Endothelial cell of umbilical vein (primary cell): ENCODE measurements around the gene BACH2. TPM values are rescaled to one million over a fixed set of nuclear protein-coding genes. Genes with fewer than 3 reads are reported as not detected.

Experiments used
- BruUV-seq: library from RNA; stranded (reverse); fragments of 400-500 nt; replicated peaks from 2 replicates; lab custom pipeline; 2021; lab: Mats Ljungman, UMichigan
- CTCF ChIA-PET: fragments of 300-600, 350-600 bp; sonication (Branson Sonifier 250); formaldehyde crosslinking; loops from one replicate; lab custom pipeline; 2021; ENCODE audit warnings: antibody characterized with exemption, inconsistent platforms; lab: Charles Lee
- POLR2A ChIA-PET: fragments of 300-600, 350-600 bp; sonication (Branson Sonifier 250); formaldehyde crosslinking; loops from one replicate; lab custom pipeline; 2021; ENCODE audit warnings: antibody characterized with exemption, inconsistent platforms; lab: Charles Lee
- DNase-seq: peaks from one replicate; pipeline ENCODE4 v3.0.0-alpha.2; 2011; ENCODE audit warnings: low read depth, low spot score
- FAIRE-seq: peaks from 2 replicates; lab custom pipeline; 2011; peaks lifted over from hg19 to GRCh38; lab: Jason Lieb, UNC
- H2AFZ ChIP-seq: 2 replicates; pipeline ENCODE4 v1.6.0; 2012; ENCODE audit warnings: low read depth, low read length, control low read depth, inconsistent platforms
- H3K27ac ChIP-seq: 2 replicates; pipeline ENCODE4 v1.5.1; 2011; ENCODE audit warnings: low read depth, mild to moderate bottlenecking, control low read depth, low read length, moderate library complexity; ENCODE audit not compliant: insufficient read depth
- H3K27me3 ChIP-seq, 2 experiments: 2 replicates each; pipeline versions ENCODE4 v1.6.0 to v1.6.1; 2011; ENCODE audit warnings: low read length in 2 of 2, mixed read lengths in 1 of 2; ENCODE audit not compliant: control insufficient read depth in 2 of 2, insufficient read depth in 2 of 2
- H3K36me3 ChIP-seq, 2 experiments: 2 replicates in 1 of 2; 3 replicates in 1 of 2; pipeline ENCODE4 v1.5.1; 2011; ENCODE audit warnings: low read length in 2 of 2, mild to moderate bottlenecking in 1 of 2, moderate library complexity in 1 of 2; ENCODE audit not compliant: control insufficient read depth in 2 of 2, insufficient read depth in 2 of 2; ENCODE audit errors: extremely low read depth in 1 of 2
- H3K4me1 ChIP-seq: 3 replicates; pipeline ENCODE4 v1.5.1; 2011; ENCODE audit warnings: mild to moderate bottlenecking, low read length; ENCODE audit not compliant: control insufficient read depth, insufficient read depth; ENCODE audit errors: extremely low read depth
- H3K4me2 ChIP-seq: 2 replicates; pipeline ENCODE4 v1.6.1; 2011; ENCODE audit warnings: low read length, control low read depth, mixed read lengths; ENCODE audit not compliant: insufficient read depth
- H3K4me3 ChIP-seq, 3 experiments: fragments of 200-600 bp in 1 of 3; sonication (generic), shearing (Covaris generic) in 1 of 3; replicated peaks in 1 of 3; 2 replicates each; pipeline ENCODE4 v1.5.1; 2011 to 2016; ENCODE audit warnings: control low read depth in 3 of 3, low read length in 3 of 3, mild to moderate bottlenecking in 2 of 3, inconsistent platforms in 1 of 3, low read depth in 1 of 3, moderate library complexity in 1 of 3; ENCODE audit not compliant: insufficient read depth in 1 of 3
- H3K79me2 ChIP-seq: 2 replicates; pipeline ENCODE4 v1.6.0; 2012; ENCODE audit warnings: low read length, inconsistent platforms; ENCODE audit not compliant: control insufficient read depth, insufficient read depth
- H3K9ac ChIP-seq: replicated peaks from 2 replicates; pipeline ENCODE3; 2011; ENCODE audit warnings: low read length, control low read depth; ENCODE audit not compliant: insufficient read depth; ENCODE audit errors: extremely low read depth
- H3K9me1 ChIP-seq: replicated peaks from 3 replicates; pipeline ENCODE4 v1.6.0; 2011; ENCODE audit warnings: mild to moderate bottlenecking, low read length; ENCODE audit not compliant: control insufficient read depth, insufficient read depth; ENCODE audit errors: extremely low read depth
- H3K9me3 ChIP-seq: replicated peaks from 2 replicates; pipeline ENCODE4 v1.5.1; 2012; ENCODE audit warnings: low read length, inconsistent platforms; ENCODE audit not compliant: control insufficient read depth, insufficient read depth
- H4K20me1 ChIP-seq: replicated peaks from 2 replicates; pipeline ENCODE3; 2011; ENCODE audit warnings: mild to moderate bottlenecking, low read length; ENCODE audit not compliant: control insufficient read depth, insufficient read depth; ENCODE audit errors: extremely low read depth
- CTCF ChIP-seq, 2 donors: IDR thresholded peaks; 1 replicate in 1 of 2; 2 replicates in 1 of 2; pipeline ENCODE4 v1.5.1; 2011; ENCODE audit warnings: low read length in 2 of 2, mild to moderate bottlenecking in 2 of 2, moderate library complexity in 2 of 2, control low read depth in 1 of 2, inconsistent platforms in 1 of 2, low read depth in 1 of 2; ENCODE audit not compliant: insufficient read depth in 1 of 2; ENCODE audit errors: extremely low read depth in 1 of 2
- EZH2 ChIP-seq: IDR thresholded peaks from 2 replicates; pipeline ENCODE4 v1.6.1; 2012; ENCODE audit warnings: borderline replicate concordance, low read depth, mild to moderate bottlenecking, moderate library complexity, low read length, inconsistent platforms; ENCODE audit not compliant: severe bottlenecking
- FOS ChIP-seq: IDR thresholded peaks from 2 replicates; pipeline ENCODE4 v1.6.1; 2011; ENCODE audit warnings: mild to moderate bottlenecking, low read length, moderate library complexity, borderline replicate concordance; ENCODE audit not compliant: insufficient read depth
- GATA2 ChIP-seq: IDR thresholded peaks from 2 replicates; pipeline ENCODE4 v1.7.0; 2011; ENCODE audit warnings: low read depth, mild to moderate bottlenecking, moderate library complexity, mixed read lengths, low read length; ENCODE audit not compliant: insufficient read length, insufficient read depth
- JUN ChIP-seq: IDR thresholded peaks from 2 replicates; pipeline ENCODE4 v1.6.1; 2011; ENCODE audit warnings: borderline replicate concordance, low read depth; ENCODE audit not compliant: insufficient read length, insufficient read depth
- MAX ChIP-seq: IDR thresholded peaks from 2 replicates; pipeline ENCODE4 v1.6.1; 2011; ENCODE audit not compliant: insufficient read depth, insufficient read length
- MYC ChIP-seq: IDR thresholded peaks from one replicate; pipeline ENCODE4 v1.6.1; 2011; ENCODE audit warnings: mild to moderate bottlenecking, low read depth, low read length
- POLR2A ChIP-seq: IDR thresholded peaks from 2 replicates; pipeline ENCODE4 v1.6.1; 2012; ENCODE audit warnings: low read depth, mild to moderate bottlenecking, control low read depth, low read length
- POLR2AphosphoS5 ChIP-seq: IDR thresholded peaks from 2 replicates; pipeline ENCODE4 v1.6.1; 2012; ENCODE audit warnings: low read depth, mild to moderate bottlenecking, control low read depth, low read length, moderate library complexity; ENCODE audit not compliant: insufficient read depth
- dilution Hi-C: fragments of 300-500 bp; cut with MboI; formaldehyde crosslinking; loops from one replicate; pipeline ENCODE4 v1.15.0; 2019; ENCODE audit warnings: low sequenced_read_pairs; ENCODE audit not compliant: extremely low pct_ligation_motif_present
- intact Hi-C: fragments of 100-400 bp; cut with micrococcal nuclease; formaldehyde crosslinking; loops from one replicate; pipeline ENCODE4 v1.10.0; 2022
- polyA plus RNA-seq, 4 experiments: library from polyadenylated mRNA; depleted of rRNA in 3 of 4; stranded (reverse) in 3 of 4; unstranded in 1 of 4; fragments of >200 nt; gene quantifications; 2 replicates each; pipeline versions ENCODE4 v1.2.1 to v1.2.3, GENCODE V29; 2011 to 2012; ENCODE audit warnings: missing spikeins in 1 of 4
- total RNA-seq: library from RNA; stranded (reverse); gene quantifications from 2 replicates; pipeline ENCODE4 v1.2.3, GENCODE V29; 2021

BACH2 gene
- total and polyA plus RNA-seq, 2 donors (not counting 3 experiments of a cell fraction or from before 2014, with no cell fraction given) = 1.7 to 5.6 TPM

- ChIA-PET CTCF (no interaction called here), POLR2A (no interaction called here)
- TF ChIP-seq GATA2 (no peak), EZH2 (no peak)
- H3K9ac ChIP-seq = no peak overlapping the region
- no peak overlapping the region for H3K4me3 ChIP-seq
- no peaks in the 10 kb centered on the region for H3K79me2 ChIP-seq
- no peaks in the 10 kb centered on the region for H3K36me3 ChIP-seq
- peaks cover 3% of the 10 kb centered on the region for H3K4me1 ChIP-seq
- H3K27ac ChIP-seq = no peak overlapping the region
- H3K4me2 ChIP-seq = no peak overlapping the region
- dilution Hi-C loops (no loop called here), intact Hi-C loops (no loop called here)
- FAIRE-seq = no peak
- no peak overlapping the region for H2AFZ ChIP-seq
- no peak for DNase-seq
- no peaks in the 10 kb centered on the region for H3K9me3 ChIP-seq
- peaks cover 18 to 61% of the 10 kb centered on the region in 2 experiments for H3K27me3 ChIP-seq
- H4K20me1 ChIP-seq = no peaks in the 10 kb centered on the region
- H3K9me1 ChIP-seq = no peaks in the 10 kb centered on the region
- BruUV-seq = no TSS peak
Observed at GRCh38 chr6:90301816-90302215, 5.2 kb upstream of the BACH2 start.

GRCh38 chr6:90298459-90299053 lies 1.9 kb upstream of the BACH2 start:
- intact Hi-C loops = no loop called here
- Histone ChIP-seq H3K4me2 (no peak overlapping the region), H3K9ac (no peak overlapping the region), H3K4me1 (peaks cover 6% of the 10 kb centered on the region), H3K27me3 (peaks cover 20 to 55% of the 10 kb centered on the region in 2 experiments), H3K4me3 (no peak overlapping the region), H3K9me1 (no peaks in the 10 kb centered on the region), H3K9me3 (no peaks in the 10 kb centered on the region), H3K36me3 (no peaks in the 10 kb centered on the region), H3K27ac (no peak overlapping the region), H4K20me1 (no peaks in the 10 kb centered on the region), H2AFZ (no peak overlapping the region), H3K79me2 (no peaks in the 10 kb centered on the region)
- BruUV-seq = no TSS peak
- no peak for DNase-seq
- CTCF ChIA-PET = interaction anchor here (0.6 to 4.2 kb wide), 7 partner anchors 14 to 358 kb away, joined by 3 to 27 read pairs (median 3); no protein-coding TSS in a partner anchor
- no peak for FAIRE-seq
- dilution Hi-C loops = no loop called here
- no peak for TF ChIP-seq EZH2
- no peak for TF ChIP-seq POLR2A
- no peak for TF ChIP-seq GATA2
- no peak for TF ChIP-seq POLR2AphosphoS5
- TF ChIP-seq MYC = no peak
- TF ChIP-seq FOS = no peak
- no peak for TF ChIP-seq CTCF (IDR thresholded peaks at IDR 0.05; ENCODE audit: extremely low read depth in 1 of 2, insufficient read depth in 1 of 2, low read depth in 1 of 2, low read length in 2 of 2)
- TF ChIP-seq JUN = no peak
- no peak for TF ChIP-seq MAX
- POLR2A ChIA-PET = no interaction called here
